Fibroblast of skin of scalp (primary cell): Measurements from ENCODE around the gene IFIT5.
"Not testable (repeated sequence)": the region's sequence is repeated elsewhere in the genome, so short reads cannot be mapped to it uniquely, and the experiment has no call there.

Source experiments
- DNase-seq: peaks from one replicate; pipeline ENCODE4 v3.0.0-alpha.2; 2013

Gene IFIT5

GRCh38 chr10:89438525-89438924 lies 24.2 kb downstream of the IFIT5 start:
- no peak for DNase-seq

GRCh38 chr10:89440226-89441009 lies 26.1 kb downstream of the IFIT5 start:
- DNase-seq = no peak

- no peak for DNase-seq
These were observed 27.9 kb downstream of the IFIT5 start for GRCh38 chr10:89442289-89442688.

- DNase-seq = not testable (repeated sequence)
These were observed 30.5 kb downstream of the IFIT5 start for GRCh38 chr10:89444819-89445218.

- no peak for DNase-seq
These were observed 36.5 kb downstream of the IFIT5 start for GRCh38 chr10:89450901-89451300.

- DNase-seq = no peak
These were observed 37.8 kb downstream of the IFIT5 start for GRCh38 chr10:89452193-89452592.

GRCh38 chr10:89454561-89455347 lies 40.4 kb downstream of the IFIT5 start:
- no peak for DNase-seq

GRCh38 chr10:89458291-89458690 lies 43.9 kb downstream of the IFIT5 start:
- DNase-seq = peak; percentile 77

- DNase-seq = peak; percentile 19
These were observed 44.4 kb downstream of the IFIT5 start for GRCh38 chr10:89458784-89459183.

GRCh38 chr10:89463846-89464537 lies 49.6 kb downstream of the IFIT5 start:
- DNase-seq = no peak

- no peak for DNase-seq
These were observed 50.8 kb downstream of the IFIT5 start for GRCh38 chr10:89465196-89465595.

GRCh38 chr10:89466599-89467035 lies 52.2 kb downstream of the IFIT5 start:
- DNase-seq = peak; percentile 48

GRCh38 chr10:89468191-89468965 lies 54.0 kb downstream of the IFIT5 start:
- DNase-seq = no peak

- no peak for DNase-seq
These were observed 55.1 kb downstream of the IFIT5 start for GRCh38 chr10:89469517-89469916.
